GM18507 (cell line): Measurements from ENCODE around the gene STXBP6.

Experiments used
- DNase-seq: peaks from one replicate; pipeline ENCODE4 v3.0.0; 2011; ENCODE audit warnings: low read depth; ENCODE audit not compliant: insufficient read length; ENCODE audit errors: extremely low spot score
- FAIRE-seq: peaks from 2 replicates; lab custom pipeline; 2011; peaks lifted over from hg19 to GRCh38; lab: Jason Lieb, UNC

STXBP6 gene

GRCh38 chr14:24875991-24876878 is 173.7 kb downstream of the STXBP6 start:
- FAIRE-seq (no peak), DNase-seq (no peak)

GRCh38 chr14:24875203-24875838 is 174.6 kb downstream of the STXBP6 start:
- FAIRE-seq (no peak), DNase-seq (no peak)

GRCh38 chr14:24874514-24875202 is 175.3 kb downstream of the STXBP6 start:
- no peak for FAIRE-seq
- DNase-seq: no peak

GRCh38 chr14:24873551-24873950 is 176.4 kb downstream of the STXBP6 start:
- FAIRE-seq (no peak), DNase-seq (no peak)

GRCh38 chr14:24870949-24871701 is 178.8 kb downstream of the STXBP6 start:
- DNase-seq: no peak
- FAIRE-seq: no peak

GRCh38 chr14:24868389-24868788 is 181.6 kb downstream of the STXBP6 start:
- FAIRE-seq (no peak), DNase-seq (no peak)

- FAIRE-seq (no peak), DNase-seq (no peak)
These were observed 183.8 kb downstream of the STXBP6 start for GRCh38 chr14:24866067-24866639.

GRCh38 chr14:24863968-24864684 is 185.8 kb downstream of the STXBP6 start:
- DNase-seq (no peak), FAIRE-seq (no peak)

- FAIRE-seq: no peak
- no peak for DNase-seq
These were observed 188.8 kb downstream of the STXBP6 start for GRCh38 chr14:24861083-24861630.

- no peak for FAIRE-seq
These were observed 190.4 kb downstream of the STXBP6 start for GRCh38 chr14:24859559-24859958.

GRCh38 chr14:24858684-24859083 is 191.3 kb downstream of the STXBP6 start:
- FAIRE-seq: no peak

More at GRCh38 chr14:24859559-24859958, 190.4 kb downstream of the STXBP6 start:
- DNase-seq: no peak

GRCh38 chr14:24858052-24858451 is 191.9 kb downstream of the STXBP6 start:
- no peak for DNase-seq
- FAIRE-seq: no peak

More at GRCh38 chr14:24858684-24859083, 191.3 kb downstream of the STXBP6 start:
- DNase-seq: no peak

- DNase-seq (no peak), FAIRE-seq (no peak)
These were observed 192.7 kb downstream of the STXBP6 start for GRCh38 chr14:24857277-24857676.

- no peak for DNase-seq
- FAIRE-seq: no peak
These were observed 196.5 kb downstream of the STXBP6 start for GRCh38 chr14:24853446-24853845.

GRCh38 chr14:24852312-24853060 is 197.5 kb downstream of the STXBP6 start:
- FAIRE-seq: no peak
- DNase-seq: no peak

- DNase-seq (no peak), FAIRE-seq (no peak)
These were observed 198.1 kb downstream of the STXBP6 start for GRCh38 chr14:24851837-24852236.

GRCh38 chr14:24851406-24851805 is 198.5 kb downstream of the STXBP6 start:
- DNase-seq (no peak), FAIRE-seq (no peak)

- FAIRE-seq (no peak), DNase-seq (no peak)
These were observed 199.9 kb downstream of the STXBP6 start for GRCh38 chr14:24850072-24850471.
